ENCODE measurements around the gene SYVN1. TPM values are rescaled to one million over a fixed set of nuclear protein-coding genes. Genes with fewer than 3 reads are reported as not detected.

Gene SYVN1
- total RNA-seq, 6 experiments from 2014 or later, result 39.9 to 46.9 (median 42.9) TPM

DNA sequence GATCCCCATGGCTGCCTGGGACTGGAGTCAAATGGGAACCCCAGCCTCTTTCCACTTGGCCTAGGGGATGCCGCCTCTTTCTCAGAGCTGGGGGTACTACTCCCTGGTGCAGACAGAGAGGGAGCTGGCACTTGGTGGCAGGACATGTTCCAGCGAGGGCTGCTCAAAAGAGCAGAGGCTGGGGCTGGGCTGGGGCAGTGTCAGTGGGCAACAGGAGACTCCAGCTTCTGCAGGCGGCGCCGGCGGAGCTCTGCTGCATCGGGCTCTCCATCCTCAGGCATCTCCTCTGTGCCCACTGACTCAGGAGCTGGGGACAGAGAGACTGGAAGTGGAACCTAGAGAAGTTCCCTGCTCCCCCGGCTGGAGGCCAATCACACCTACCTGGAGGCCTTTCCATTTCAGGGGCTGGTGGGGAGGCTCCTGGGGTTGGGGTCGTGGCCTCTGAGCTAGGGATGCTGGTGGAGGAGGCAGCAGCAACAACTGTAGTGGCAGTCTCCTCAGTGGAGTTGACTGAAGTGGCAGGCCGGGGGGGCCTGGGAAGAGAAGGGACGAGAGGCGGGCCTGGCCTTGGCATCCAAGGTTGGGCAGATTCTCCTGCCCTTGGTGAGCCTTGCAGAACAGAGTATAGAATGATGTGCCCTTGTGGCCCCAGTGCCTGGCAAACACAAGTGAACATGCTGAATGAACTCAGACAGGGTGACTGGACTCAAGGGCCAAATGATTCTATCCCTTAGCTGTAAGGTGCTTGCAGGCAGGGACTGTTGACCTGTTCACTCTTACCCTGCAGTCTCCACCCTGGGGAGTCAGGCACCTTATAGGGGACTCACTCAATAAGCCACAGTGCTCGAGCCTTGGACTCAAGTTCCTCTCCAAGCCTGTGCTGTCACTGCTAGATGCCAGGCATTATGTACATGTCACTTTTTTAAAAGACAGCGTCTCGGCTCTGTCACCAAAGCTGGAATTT is 5.9 kb downstream of the SYVN1 start:
- H3K4me1 Mint-ChIP-seq (ENCODE audit: low read depth), result peaks cover 23% of the 10 kb centered on the region
- peaks cover 19% of the 10 kb centered on the region for H3K36me3 Mint-ChIP-seq (ENCODE audit: low read depth)
- TF ChIP-seq, protein P1, sequence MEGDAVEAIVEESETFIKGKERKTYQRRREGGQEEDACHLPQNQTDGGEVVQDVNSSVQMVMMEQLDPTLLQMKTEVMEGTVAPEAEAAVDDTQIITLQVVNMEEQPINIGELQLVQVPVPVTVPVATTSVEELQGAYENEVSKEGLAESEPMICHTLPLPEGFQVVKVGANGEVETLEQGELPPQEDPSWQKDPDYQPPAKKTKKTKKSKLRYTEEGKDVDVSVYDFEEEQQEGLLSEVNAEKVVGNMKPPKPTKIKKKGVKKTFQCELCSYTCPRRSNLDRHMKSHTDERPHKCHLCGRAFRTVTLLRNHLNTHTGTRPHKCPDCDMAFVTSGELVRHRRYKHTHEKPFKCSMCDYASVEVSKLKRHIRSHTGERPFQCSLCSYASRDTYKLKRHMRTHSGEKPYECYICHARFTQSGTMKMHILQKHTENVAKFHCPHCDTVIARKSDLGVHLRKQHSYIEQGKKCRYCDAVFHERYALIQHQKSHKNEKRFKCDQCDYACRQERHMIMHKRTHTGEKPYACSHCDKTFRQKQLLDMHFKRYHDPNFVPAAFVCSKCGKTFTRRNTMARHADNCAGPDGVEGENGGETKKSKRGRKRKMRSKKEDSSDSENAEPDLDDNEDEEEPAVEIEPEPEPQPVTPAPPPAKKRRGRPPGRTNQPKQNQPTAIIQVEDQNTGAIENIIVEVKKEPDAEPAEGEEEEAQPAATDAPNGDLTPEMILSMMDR (IDR thresholded peaks at IDR 0.05), result no peak
- H3K27ac Mint-ChIP-seq, result no peak overlapping the region
- DNase-seq, result no peak
- no peaks in the 10 kb centered on the region; the same call in 1 of the 2 replicates for H3K27me3 Mint-ChIP-seq (ENCODE audit: insufficient read depth)
- H3K4me3 Mint-ChIP-seq, result no peak overlapping the region
- H3K9me3 Mint-ChIP-seq, result no peaks in the 10 kb centered on the region

DNA sequence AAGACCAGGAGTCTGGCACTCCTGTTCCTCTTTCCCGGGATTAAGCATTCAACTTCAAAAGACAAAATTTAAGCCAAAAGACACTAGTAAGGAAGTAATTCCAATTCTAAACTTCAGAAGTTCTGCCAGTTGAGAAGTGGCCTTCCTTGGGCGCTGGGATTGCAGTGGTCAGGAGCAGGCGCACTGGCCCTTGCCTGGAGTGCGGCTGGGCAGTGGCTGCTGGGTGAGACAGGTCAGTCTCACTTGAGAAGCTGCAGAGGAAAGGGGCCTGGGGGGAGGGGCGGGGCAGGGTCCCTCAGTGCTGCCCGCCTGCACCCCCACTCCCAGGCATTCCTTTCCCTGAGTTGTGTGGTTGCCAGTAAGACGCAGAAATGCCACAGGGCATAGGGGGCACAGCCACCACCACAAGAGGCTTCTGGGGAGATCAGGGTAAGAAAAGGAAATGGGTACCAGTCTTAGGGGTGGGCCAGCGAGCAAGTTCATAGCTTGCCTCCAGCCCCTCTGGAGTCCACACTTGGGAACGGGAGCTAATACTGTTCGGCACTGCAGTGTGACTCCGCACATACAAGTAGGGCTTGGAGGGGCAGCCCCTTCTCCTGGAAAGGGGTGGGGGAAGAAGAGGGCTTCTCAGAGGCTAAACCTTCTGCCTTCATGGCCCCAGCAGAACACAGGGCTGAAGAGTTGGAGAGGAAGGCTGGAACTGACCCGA is 6.7 kb downstream of the SYVN1 start:
- H3K36me3 Mint-ChIP-seq (ENCODE audit: low read depth), result peaks cover 11% of the 10 kb centered on the region
- H3K4me1 Mint-ChIP-seq (ENCODE audit: low read depth), result peaks cover 14% of the 10 kb centered on the region
- no peak overlapping the region for H3K4me3 Mint-ChIP-seq

DNA sequence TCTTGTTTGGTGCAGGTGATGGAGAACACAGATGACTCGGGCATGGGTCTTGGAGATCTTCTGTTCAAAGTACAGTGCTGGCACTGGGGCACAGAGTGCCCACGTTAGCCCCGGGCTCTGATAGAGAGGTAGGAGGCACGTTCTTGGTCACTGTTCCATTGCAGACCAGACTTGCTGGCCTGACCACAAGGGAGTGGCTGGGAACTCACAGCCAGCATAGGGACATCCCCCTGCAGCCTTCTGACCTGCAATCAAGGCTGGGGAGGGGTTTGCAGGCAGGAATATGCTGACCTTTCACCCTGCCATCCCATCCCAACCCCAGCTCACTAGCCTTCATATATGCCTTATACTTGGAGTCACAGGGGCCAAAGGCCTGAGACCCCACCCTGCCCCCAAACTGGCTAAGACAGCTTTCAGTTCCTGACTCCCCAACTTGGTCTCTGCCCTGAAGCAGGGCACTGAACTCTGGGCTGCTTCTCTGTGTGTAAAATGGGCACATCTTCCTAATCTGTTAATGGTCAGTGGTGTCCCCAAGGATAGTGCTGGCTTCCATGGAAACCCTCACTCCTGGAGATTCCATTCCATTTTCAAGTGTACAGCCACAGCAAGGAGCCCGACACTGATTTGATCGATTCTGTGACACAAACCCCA is 7.6 kb downstream of the SYVN1 start:
- Mint-ChIP-seq H3K4me1 (ENCODE audit: low read depth) (peaks cover 17% of the 10 kb centered on the region), H3K27ac (peak overlapping the region; percentile 27; the same call in 1 of the 2 replicates), H3K36me3 (ENCODE audit: low read depth) (peaks cover 19% of the 10 kb centered on the region), H3K27me3 (ENCODE audit: insufficient read depth) (no peaks in the 10 kb centered on the region; the same call in 1 of the 2 replicates), H3K9me3 (no peaks in the 10 kb centered on the region), H3K4me3 (no peak overlapping the region)
- no peak for DNase-seq
- TF ChIP-seq, protein P1 (IDR thresholded peaks at IDR 0.05), result no peak

More for the DNA sequence above, 6.7 kb downstream of the SYVN1 start:
- no peaks in the 10 kb centered on the region; the same call in 1 of the 2 replicates for H3K27me3 Mint-ChIP-seq (ENCODE audit: insufficient read depth)
- no peak overlapping the region for H3K27ac Mint-ChIP-seq
- no peak for DNase-seq
- H3K9me3 Mint-ChIP-seq, result no peaks in the 10 kb centered on the region
- TF ChIP-seq, protein P1 (IDR thresholded peaks at IDR 0.05), result no peak

DNA sequence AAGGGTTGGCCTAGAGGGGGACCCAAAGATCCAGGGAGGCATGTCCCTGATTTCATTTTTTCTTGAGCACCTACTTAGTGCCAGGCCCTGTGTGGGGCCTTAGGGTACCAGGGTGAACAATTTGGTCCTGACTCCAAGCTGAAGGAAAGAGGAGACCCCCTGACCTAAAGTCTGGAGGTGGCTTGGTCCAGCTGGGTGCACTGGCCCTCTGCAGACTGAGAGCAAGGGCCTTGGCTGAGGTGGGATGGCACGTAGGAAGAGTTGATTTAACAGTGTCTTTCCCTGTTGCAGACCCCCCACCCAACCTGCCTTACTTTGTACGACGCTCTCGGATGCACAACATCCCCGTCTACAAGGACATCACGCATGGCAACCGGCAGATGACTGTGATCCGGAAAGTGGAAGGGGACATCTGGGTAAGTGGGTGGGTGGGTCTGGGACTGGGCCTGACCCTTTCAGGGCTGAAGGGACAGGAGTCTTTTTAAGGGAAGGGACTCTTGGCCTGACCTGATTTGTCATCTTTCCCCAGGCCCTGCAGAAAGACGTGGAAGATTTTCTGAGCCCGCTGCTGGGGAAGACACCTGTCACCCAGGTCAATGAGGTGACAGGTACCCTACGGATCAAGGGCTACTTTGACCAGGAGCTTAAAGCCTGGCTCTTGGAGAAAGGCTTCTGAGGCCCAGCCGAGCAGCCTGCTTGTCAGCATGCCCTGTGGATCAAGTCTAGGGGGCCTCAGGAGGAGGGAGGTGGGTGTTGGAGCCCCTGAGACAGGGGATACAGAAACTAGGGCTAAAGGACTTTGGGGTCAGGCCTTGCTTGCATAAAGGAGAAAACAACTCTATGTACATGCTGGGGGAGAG is 8.9 kb downstream of the SYVN1 start:
- DNase-seq, result no peak
- TF ChIP-seq, protein P1 (IDR thresholded peaks at IDR 0.05), result no peak
- Mint-ChIP-seq H3K4me3 (no peak overlapping the region), H3K4me1 (ENCODE audit: low read depth) (peaks cover 25% of the 10 kb centered on the region), H3K27ac (no peak overlapping the region), H3K27me3 (ENCODE audit: insufficient read depth) (no peaks in the 10 kb centered on the region; the same call in 1 of the 2 replicates), H3K9me3 (no peaks in the 10 kb centered on the region), H3K36me3 (ENCODE audit: low read depth) (peaks cover 22% of the 10 kb centered on the region)
